Right lung (tissue), 10 donors: ENCODE measurements around the gene TSPAN18. TPM values are rescaled to one million over a fixed set of nuclear protein-coding genes. Genes with fewer than 3 reads are reported as not detected.

Experiments
- DNase-seq, 2 donors: peaks; one replicate each; pipeline ENCODE4 v3.0.0-alpha.2; 2013
- long read RNA-seq, 8 donors: transcript quantifications; one replicate each; lab custom pipeline, GENCODE V29; 2026
- polyA plus RNA-seq, 5 donors: library from polyadenylated mRNA; unstranded; fragments of 120-200 nt; gene quantifications; one replicate each; pipeline versions ENCODE4 v1.2.1 to v1.2.3, GENCODE V29; 2013; ENCODE audit warnings: inconsistent platforms in 1 of 5, low replicate concordance in 1 of 5; ENCODE audit not compliant: insufficient read length in 5 of 5, insufficient read depth in 1 of 5

TSPAN18 gene, protein sequence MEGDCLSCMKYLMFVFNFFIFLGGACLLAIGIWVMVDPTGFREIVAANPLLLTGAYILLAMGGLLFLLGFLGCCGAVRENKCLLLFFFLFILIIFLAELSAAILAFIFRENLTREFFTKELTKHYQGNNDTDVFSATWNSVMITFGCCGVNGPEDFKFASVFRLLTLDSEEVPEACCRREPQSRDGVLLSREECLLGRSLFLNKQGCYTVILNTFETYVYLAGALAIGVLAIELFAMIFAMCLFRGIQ
- 10 to 100 TPM; 48.9 to 74.5 (median 64.7) TPM for polyA plus RNA-seq
- long read RNA-seq, donor 1, transcript TSPAN18-207 (10 exons, 3,316 nt), result major isoform, 17 of 30 reads
- long read RNA-seq, donor 1, partial matches to known transcripts, result 10 of 30 reads
- long read RNA-seq, donor 1, other reads (novel, unspliced or antisense), result 0 of 30 reads
- long read RNA-seq, donor 2, transcript TSPAN18-207 (10 exons, 3,316 nt), result major isoform, 11 of 15 reads
- long read RNA-seq, donor 2, partial matches to known transcripts, result 0 of 15 reads
- long read RNA-seq, donor 2, other reads (novel, unspliced or antisense), result 0 of 15 reads
- long read RNA-seq, donor 3, transcript TSPAN18-207 (10 exons, 3,316 nt), result major isoform, 6 of 12 reads
- long read RNA-seq, donor 3, partial matches to known transcripts, result 0 of 12 reads
- long read RNA-seq, donor 3, other reads (novel, unspliced or antisense), result 0 of 12 reads
- long read RNA-seq, donor 4, partial matches to known transcripts, result 10 of 15 reads
- long read RNA-seq, donor 4, other reads (novel, unspliced or antisense), result 0 of 15 reads
- long read RNA-seq, donor 5, transcript TSPAN18-207 (10 exons, 3,316 nt), result major isoform, 8 of 40 reads
- long read RNA-seq, donor 5, partial matches to known transcripts, result 28 of 40 reads
- long read RNA-seq, donor 5, other reads (novel, unspliced or antisense), result 0 of 40 reads
- long read RNA-seq, donor 6, full-length matches to known transcripts, result 20 of 20 reads
- long read RNA-seq, donor 6, partial matches to known transcripts, result 0 of 20 reads
- long read RNA-seq, donor 6, other reads (novel, unspliced or antisense), result 0 of 20 reads
- long read RNA-seq, donor 7, transcript TSPAN18-210 (3 exons, 700 nt), result minor isoform, 5 of 52 reads
- long read RNA-seq, donor 7, transcript TSPAN18-207 (10 exons, 3,316 nt), result major isoform, 14 of 52 reads
- long read RNA-seq, donor 7, partial matches to known transcripts, result 0 of 52 reads
- long read RNA-seq, donor 7, other reads (novel, unspliced or antisense), result 30 of 52 reads
- long read RNA-seq, donor 8, partial matches to known transcripts, result 65 of 73 reads
- long read RNA-seq, donor 8, other reads (novel, unspliced or antisense), result 0 of 73 reads

DNA sequence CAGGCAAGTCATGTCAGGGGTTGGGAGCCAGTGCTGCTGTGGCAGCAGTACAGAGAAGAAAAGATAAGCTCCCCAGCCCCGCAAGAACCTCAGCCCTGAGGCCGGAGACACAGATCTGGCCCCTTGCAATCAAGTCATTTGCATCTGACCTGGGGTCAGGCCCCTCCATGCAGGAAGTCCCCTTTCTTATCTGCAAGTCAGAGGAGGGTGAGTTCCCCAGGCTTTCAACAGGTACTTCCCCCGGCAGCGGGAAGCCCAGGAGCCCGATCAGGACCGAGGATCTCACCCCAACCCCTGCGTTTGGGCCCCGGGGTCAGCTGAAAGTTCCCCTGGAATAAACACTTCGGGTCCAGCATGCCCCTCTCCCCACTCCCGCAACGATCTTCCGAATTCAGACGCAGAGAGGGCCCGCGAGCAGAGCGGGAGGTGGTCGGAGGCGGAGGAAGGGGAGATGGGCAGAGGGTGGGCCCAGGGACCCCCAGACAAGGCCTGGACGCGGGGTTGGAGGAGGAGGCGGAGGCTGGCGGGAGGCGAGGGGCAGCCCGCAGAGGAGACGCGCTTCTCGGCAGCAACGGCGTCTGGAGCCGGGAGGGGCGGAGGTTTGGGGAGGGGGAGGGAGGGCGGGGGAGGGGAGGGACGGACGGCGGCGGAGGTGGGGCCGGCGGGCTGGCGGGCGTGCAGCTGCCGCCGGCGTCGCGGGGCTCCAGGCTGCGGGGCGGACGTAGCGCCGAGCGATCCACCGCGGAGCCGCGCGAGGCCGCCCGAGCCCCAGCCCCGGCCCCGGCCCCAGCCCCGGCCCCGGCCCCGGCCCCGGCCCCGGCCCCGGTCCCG, at the start of gene TSPAN18:
TSPAN18 (plus strand) TSS at position 680 of the 831 bp plus-strand sequence. CDS start 179,455 bp downstream, outside the sequence.
- DNase-seq, result no peak

DNA sequence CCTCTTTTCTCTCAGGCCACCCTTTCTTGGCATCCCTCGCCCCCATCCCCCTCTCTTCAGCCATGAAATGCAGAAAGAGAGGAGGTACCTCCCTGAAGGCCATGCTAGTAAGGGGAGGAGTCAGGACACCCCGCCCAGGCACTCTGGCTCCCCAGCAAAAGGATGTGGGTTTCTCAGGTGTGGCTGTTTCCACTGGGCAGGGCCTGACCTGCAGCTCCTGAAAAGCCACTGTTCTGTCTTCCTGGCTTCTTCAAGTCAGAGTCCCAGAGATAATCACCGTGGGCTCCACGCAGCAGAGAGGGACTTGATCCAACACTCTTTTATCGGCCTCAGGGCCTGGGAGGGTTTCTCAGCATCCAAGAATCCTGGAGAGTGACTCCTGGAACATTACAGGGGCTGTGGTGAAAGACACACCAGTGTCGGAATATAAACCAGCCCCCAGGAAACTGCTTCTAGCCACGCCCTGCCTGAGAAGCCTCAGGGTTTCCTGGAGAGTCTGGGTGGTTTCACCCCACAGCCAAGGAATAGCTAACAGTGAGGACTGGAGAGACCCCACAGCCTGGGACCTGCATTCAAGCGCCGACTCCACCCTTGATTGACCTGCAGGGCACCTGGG, 45.7 kb upstream of the TSPAN18 start:
- DNase-seq, result no peak

DNA sequence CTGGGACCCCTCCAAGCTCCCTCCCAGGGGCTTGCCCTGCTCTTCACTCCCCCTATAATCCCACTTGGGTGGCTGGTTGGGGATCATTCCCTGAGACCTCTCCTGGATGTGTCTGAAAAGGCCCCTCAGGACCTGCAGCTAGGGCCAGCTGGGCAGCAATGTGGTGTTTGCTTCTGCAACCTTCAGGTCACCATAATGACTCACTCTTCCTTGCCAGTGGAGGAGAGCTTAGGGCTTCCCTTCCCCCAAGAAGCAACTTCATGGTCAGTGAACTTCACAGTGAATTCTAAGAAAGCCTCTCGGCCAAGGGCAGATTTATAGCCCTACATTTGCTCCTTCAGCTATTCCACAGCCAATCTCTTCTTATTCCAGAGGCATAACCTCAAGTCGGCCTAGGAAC, 45.1 kb upstream of the TSPAN18 start:
- no peak for DNase-seq

DNA sequence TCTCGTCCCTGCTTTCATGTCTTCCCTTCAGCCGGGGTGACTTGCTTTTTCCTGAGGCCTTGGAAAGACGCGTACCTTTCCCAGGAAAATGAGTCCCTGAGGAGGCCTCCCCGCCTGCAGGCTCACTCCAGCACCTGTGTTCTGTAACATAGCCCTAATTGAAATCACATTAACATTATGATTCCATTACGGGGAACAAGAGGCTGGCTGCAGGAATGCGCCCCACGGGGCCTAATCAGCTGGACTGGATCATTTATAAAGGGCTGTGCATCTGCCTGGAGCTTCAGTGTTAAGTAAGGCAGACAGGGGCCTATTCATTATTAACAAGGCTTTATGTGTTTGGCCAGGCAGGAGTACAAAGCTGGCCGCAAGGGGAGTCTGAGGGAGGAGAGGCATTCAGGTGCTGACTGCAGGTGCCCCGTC, 41.9 kb upstream of the TSPAN18 start:
- DNase-seq, result no peak

DNA sequence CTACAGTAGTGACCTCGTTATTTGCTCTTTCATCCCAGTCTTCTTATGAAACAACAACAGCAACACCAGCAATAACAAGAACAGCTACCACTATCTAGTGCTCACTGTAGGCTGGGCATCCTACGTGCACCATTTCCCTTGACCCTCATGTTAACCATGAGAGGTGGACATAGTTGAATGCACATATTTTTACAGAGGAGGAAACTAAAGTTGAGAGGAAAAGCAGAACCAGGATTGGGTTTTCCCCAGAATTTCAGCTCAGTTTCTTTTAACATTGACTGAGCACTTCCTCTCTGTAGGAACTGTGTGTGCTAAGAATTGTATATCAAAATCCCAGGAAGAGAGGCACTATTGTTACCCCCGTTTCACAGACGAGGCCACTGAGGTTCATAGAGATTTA, 39.4 kb upstream of the TSPAN18 start:
- no peak for DNase-seq

DNA sequence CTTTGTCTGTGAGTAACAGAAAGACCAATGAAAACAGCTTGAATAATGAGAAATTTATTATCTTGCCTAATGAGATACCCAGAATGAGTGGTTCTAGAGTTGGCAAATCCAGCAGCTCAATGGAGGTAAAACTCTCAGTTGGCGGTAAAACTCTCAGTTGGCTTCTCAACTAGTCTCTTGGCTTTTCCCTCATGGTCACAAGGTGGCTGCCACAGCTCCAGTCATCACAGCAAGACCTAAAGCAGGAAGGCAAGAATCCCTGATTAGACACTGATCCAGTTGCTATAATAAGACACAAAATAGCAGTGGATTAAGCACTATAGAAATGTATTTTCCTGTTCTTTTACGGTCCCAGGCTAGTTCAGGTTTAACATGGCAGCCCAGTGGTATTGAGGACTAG, 37.5 kb upstream of the TSPAN18 start:
- no peak for DNase-seq

DNA sequence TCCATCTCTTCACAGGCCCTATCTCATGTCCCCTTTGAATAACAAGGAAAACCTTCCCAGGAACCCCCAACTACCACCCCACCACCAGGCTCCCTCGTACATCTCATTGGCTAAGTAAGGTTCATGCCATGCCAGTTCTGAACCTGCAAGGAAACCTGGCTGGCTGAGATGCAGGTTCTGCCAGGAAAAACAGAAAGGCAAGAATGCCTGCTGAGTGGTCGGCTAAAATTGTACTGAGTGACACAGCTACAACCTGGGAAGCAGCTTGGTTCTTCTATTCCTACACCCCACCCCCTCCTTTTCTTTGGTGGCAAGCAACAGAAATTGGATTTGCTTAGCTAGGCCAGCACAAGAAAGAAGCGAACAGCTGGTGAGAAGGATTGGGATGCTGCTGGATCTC, 36.1 kb upstream of the TSPAN18 start:
- no peak for DNase-seq

DNA sequence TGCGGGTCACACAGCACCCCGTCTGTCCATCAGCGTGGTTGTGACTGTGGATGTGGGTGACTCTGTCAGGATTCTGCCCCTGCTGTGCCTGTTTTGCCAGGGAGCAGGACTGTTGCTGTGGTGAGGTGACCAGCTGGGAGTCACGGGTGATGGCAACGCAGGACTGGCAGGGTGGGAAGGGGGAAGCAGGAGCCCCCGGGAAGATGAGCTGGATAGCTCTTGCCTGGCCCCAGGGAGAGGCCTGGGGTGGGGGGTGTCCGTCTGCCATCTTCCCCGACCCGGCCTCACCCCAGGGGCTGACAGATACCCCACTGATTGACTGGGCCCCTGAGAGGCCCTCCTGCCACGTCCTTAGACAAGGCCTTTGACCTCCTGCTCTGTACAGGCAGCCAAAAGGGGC, 34.3 kb upstream of the TSPAN18 start:
- DNase-seq, result no peak

DNA sequence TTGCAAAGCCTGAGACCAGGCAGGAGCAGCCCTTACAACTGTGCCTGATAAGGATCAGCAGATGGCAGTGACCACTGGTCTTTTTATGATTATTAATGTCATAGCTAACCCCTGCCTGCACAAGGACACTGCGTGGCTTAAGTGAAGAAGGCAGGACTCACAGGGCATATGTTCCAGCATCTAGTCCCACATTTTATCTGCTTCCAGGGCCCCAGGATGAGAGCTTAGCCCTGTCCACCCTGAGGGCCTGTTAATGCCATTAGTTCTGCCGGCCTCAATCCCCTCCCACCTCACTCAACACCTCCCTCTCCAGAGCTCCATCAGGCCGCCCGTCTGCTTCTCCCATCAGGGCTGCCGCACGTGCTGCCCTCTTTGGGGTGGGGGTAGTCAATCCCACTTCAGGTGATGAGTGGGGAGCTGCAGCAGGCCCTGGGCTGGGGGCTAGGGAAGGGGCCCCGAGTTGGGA, 33.1 kb upstream of the TSPAN18 start:
- no peak for DNase-seq

DNA sequence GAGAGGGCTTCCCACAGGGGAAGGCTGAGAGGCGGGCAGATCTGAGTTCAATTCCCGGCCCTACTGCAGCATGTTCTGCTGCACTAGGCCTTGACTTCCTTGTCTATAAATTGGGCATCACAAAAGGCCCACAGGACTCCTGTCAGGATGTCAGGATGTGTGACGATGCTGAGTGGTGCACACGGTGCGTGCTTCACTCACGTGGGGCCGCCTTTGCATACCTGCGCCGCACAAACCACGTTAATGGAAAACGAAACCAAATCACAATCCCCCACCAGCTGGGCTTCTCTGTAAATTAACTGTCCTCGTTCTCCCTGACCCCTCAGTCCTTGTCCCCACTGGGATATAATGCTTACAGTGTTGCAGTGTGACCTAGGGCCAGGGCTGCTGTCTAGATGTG, 32.3 kb upstream of the TSPAN18 start:
- DNase-seq, result no peak

DNA sequence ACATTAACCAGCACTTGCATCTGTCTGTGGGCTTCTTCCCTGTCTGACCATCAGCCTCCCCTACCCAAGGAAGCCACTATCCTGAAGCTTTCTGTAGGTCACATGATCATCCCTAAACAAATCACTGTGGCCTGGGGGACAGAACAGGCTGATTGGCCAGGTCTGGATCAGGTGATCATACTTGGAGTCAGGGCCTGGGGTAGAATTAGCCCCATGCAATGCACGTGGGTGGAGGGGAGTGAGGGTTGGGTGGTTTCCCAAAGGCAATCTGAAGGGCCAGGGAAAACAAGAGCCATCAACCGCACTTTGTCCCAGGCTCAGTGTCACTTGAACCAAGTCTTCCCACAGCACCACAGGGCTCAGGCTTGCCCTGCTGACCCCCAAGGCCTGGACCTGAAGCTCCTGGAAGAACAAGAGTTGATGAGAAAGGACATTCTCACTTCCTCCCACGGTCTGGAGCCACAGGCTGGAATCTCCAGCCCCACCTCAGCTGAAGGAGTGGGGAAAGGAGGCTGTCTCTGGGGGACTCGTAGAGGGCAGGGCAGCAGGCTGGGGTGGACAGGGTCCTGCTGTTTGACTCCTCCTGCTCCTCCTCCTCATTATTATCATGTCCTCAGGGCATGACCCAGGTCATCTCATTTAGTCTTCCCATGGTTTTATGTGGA, 31.5 kb upstream of the TSPAN18 start:
- DNase-seq, result no peak

DNA sequence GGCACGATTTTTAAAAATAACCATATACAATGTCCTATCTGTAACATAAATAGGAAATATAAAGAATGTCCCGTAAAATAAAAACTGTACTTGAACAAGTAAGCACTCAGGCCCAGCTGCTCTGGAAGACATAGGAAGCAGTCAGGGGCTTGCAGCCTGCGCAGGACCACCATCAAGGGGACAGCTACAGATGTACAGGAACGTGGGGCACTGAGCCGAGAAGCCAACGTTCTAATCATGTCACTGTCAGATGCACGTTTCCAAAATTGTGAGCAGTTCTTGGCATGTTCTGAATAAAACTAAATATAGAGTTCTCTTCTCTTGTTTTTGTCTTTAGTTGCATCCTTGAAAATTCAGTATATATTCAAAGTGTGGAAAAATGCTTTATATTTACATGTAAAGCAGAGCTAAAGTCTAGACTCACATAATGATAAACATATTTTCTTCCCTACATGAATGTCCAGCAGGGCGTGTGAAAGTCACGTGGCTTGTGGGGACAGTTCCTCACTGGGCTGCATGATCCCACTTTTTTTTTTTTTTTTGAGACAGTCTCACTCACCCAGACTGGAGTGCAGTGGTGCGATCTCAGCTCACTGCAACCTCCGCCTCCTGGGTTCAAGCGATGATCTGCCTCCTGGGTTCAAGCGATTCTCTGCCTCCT, 28.4 kb upstream of the TSPAN18 start:
- DNase-seq, result no peak

DNA sequence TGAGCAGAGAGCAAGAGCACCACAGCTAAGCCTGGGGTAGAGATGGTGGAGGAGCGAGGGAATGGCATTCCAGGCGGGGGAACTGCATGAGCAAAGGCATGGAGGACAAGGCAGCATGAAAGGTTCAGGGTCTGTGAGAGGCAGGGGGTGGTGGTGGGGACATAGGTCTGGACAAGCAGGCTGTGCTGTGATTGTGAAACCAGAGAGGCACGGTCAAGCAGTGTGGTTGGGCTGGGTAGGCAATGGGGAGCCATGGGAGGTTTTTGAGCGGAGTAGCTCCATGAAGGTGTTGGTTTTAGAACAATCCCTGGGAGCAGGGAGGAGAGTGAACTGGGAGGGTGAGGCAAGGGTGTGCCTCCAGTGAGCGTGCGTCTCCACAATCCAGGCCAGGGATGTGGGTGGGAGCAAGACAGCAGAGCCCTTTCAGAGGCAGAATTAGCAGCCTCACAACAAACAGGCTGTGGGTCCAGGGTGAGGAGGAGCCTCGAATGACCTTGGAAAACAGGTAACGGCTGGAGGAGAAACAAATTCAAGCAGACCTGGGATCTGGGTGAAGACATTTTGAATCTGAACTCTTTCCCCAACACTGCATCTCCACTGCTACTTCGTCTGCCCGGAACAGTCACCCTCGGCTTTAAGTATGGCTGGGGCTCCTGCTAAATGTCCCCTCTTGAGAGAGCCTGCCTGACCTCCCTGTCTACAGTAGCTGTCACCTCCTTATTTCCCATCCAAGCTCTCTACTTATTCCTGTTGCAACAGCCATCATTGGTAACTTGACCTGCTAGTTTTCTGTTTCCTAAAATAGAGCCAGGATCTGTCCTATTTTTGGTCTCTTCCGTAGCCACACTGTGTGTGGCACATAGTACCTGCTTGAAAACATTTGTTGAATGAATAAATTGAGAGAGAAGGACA, 27.0 kb upstream of the TSPAN18 start:
- DNase-seq, result no peak

DNA sequence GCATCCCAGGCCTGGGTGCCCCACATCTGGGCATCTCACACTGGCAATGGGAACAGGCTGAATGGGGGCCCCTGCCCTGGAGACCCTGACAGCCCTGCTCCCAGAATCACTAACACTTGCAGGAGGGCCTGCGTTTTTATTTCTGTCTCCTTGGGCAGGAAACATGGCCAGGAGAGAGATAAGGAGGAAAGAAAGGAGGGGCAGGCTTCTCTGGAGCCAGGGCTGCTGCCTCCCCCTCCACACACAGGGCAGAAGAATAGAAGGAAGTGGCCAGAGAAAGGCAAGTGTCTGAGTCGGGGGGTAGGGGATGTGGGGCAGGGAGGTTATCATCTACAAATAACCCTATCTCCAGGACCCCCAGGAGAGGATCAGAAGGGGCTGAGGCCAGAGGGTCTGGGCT, 25.5 kb upstream of the TSPAN18 start:
- no peak for DNase-seq

DNA sequence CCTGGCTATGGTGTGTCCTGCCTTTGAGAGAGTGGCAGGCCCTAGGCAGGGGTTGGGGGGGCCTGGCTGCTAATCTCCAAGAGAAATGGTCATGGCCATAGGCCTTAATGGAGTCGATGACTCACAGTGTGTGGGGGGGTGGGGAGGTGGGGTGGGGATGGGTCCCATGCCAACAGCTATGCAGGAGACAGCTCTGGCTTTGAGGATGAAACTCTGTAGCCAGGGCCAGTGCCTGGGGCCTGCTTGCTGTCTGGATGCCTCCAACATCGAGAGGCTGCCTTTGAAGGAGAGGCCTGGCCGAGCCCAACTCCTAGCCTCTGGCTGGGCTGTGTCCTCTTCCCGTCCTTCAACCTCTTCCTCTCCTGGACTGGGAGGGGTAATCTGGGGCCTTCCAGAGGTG, 23.9 kb upstream of the TSPAN18 start:
- no peak for DNase-seq

DNA sequence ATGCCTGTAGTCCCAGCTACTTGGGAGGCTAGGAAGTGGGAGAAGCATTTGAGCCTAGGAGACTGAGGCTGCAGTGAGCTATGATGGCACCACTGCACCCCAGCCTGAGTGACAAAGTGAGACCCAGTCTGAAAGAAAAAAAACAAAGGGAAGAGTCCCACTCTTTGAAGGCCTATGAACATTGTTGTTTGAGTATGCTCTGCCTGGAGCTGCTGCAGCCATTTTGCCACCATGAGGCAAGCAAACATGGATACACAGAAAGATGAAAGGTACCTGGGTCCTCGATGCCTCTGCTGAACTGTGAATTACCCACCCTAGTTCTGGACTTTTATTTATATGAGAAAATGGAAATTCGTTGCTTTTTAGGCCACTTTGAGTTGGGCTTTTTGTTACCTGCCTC, 19.7 kb upstream of the TSPAN18 start:
- no peak for DNase-seq

DNA sequence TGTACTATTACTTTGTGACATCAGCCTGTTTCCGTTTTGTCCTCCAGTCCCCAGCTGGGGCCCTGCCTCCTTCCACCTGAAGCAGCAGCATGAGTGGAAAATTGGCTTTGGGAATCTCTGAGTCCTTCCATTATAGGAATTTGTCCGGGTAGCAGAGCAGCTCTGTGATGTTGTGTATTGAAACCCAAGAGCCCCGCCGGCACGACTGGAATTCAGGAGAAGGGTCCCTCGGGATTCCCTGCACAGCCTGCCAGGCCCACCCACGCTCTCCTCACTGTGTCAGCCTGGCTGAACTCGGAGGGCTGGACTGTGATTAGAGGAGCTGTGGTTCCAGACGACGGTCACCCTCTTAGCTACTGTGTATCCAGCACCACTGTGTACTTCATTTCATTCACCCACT, 18.8 kb upstream of the TSPAN18 start:
- DNase-seq, result no peak
